ENCODE data around the gene FGF11. TPM values are rescaled to one million over a fixed set of nuclear protein-coding genes. Genes with fewer than 3 reads are reported as not detected.

FGF11 gene
- total RNA-seq (51.9 and 56.8 TPM in 2 replicates), polyA plus RNA-seq (50.4 and 63.6 TPM in 2 replicates)

DNA sequence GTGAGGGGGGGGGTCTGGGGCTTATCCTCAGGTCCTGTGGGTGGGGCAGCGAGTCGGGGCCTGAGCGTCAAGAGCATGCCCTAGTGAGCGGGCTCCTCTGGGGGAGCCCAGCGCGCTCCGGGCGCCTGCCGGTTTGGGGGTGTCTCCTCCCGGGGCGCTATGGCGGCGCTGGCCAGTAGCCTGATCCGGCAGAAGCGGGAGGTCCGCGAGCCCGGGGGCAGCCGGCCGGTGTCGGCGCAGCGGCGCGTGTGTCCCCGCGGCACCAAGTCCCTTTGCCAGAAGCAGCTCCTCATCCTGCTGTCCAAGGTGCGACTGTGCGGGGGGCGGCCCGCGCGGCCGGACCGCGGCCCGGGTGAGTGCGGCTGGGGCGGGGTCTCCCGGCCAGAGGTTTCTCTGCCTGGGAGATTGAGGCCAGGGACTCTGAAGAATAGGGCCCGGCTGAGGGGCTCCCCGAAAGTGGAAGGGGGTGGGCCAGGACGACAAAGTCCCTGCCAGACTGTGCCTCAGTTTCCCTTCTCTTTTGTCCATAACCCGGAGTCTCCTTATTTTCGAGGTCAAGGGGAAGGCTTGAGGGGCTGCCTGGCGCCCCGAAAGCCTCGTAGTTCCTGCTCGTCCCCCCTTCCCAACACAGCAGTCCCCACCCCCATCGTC is at the start of gene FGF11:
Gene FGF11 (plus strand): TSS at position 51 of the 651 bp plus-strand sequence. CDS start 109 bp downstream, at position 160.
- H3K27me3 ChIP-seq, result no peaks in the 10 kb centered on the region
- H3K4me1 ChIP-seq (ENCODE audit: low read depth), result peaks cover 24% of the 10 kb centered on the region
- H3K36me3 ChIP-seq, result no peaks in the 10 kb centered on the region
- no peaks in the 10 kb centered on the region for H3K9me3 ChIP-seq (ENCODE audit: low read depth)
- TF ChIP-seq, protein P1, sequence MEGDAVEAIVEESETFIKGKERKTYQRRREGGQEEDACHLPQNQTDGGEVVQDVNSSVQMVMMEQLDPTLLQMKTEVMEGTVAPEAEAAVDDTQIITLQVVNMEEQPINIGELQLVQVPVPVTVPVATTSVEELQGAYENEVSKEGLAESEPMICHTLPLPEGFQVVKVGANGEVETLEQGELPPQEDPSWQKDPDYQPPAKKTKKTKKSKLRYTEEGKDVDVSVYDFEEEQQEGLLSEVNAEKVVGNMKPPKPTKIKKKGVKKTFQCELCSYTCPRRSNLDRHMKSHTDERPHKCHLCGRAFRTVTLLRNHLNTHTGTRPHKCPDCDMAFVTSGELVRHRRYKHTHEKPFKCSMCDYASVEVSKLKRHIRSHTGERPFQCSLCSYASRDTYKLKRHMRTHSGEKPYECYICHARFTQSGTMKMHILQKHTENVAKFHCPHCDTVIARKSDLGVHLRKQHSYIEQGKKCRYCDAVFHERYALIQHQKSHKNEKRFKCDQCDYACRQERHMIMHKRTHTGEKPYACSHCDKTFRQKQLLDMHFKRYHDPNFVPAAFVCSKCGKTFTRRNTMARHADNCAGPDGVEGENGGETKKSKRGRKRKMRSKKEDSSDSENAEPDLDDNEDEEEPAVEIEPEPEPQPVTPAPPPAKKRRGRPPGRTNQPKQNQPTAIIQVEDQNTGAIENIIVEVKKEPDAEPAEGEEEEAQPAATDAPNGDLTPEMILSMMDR (IDR thresholded peaks at IDR 0.05; ENCODE audit: low read depth, low read length), result no peak
- H3K27ac ChIP-seq, result peak within 1 kb of the TSS; percentile 95
- H3K4me3 ChIP-seq, result peak within 1 kb of the TSS; percentile 64
- DNase-seq (ENCODE audit: low read depth in 1 of 2, low spot score in 1 of 2), result peak in 1 of 2 donors; percentile 47

DNA sequence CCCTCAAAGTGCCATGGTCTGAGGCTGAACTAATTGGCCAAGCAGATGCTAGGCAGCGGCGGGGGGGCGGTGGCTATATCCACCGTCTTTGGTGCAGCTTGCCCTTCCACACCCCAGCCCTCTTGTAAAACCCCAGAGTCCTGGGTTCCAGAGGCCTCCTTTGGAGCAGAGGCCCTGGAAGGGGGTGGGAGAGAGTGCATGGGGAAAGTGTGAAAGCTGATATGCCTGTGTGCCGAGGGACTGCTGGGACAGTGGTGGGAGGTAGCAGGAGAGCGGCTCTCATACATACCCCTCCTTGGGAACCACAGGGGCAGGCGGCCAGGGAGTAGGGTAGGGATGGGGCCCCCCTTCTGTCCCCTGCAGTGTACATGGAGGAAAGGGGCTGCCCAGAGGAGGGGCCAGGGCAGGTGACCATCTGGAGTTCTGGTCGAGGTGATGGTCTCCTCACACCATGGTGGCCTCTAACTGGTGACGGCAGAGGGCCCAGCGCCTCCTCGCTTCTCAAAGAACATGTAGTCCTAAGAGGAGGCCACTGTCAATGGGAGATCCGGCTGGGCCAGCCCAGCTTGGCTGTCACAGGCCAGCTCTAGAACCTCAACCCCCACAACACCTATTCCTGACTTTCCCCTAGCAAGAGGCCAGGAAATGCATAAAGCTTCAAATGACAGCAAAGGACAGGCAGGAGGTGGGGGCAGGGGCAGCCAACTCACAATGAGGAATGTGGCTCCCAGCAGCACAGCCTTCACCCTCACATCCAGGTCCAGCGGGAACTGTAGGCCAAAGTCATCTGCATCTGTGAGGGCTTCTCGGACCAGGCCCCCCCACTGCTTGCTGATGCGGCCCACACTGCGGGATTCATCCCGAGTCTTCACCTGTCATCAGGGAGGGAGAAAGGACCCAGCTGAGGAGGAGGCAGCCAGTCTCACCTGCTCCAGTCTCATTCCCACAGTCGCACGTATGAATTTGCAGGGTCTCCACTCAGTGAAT is 49.1 kb upstream of the FGF11 start:
- Histone ChIP-seq H3K4me3 (no peak overlapping the region), H3K36me3 (no peaks in the 10 kb centered on the region), H3K4me1 (ENCODE audit: low read depth) (peaks cover 4% of the 10 kb centered on the region), H3K9me3 (ENCODE audit: low read depth) (no peaks in the 10 kb centered on the region), H3K27ac (no peak overlapping the region), H3K27me3 (no peaks in the 10 kb centered on the region)
- DNase-seq (ENCODE audit: low read depth in 1 of 2, low spot score in 1 of 2), result no peak
- TF ChIP-seq, protein P1 (IDR thresholded peaks at IDR 0.05; ENCODE audit: low read depth, low read length), result no peak

DNA sequence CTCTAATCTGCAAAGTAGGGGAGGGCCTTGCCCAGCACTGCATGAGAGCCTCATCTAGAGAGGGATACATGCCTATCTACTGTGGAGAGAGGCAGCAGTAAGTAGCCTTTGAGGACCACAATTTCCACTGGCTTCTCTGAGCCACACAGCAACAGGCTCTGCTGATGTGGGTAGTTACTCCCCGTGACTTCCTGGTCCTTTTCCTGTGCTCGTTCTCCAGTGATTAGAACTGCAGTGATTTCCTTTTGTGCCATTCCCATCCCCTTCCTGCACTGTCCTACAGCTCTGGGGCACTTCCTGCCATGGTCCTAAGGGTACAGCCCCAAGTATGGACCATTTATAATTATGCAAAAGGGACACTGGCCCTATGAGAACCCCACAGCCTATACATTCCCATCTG is 48.0 kb upstream of the FGF11 start:
- H3K36me3 ChIP-seq, result no peaks in the 10 kb centered on the region
- H3K4me1 ChIP-seq (ENCODE audit: low read depth), result peaks cover 4% of the 10 kb centered on the region
- TF ChIP-seq, protein P1 (IDR thresholded peaks at IDR 0.05; ENCODE audit: low read depth, low read length), result no peak
- H3K27ac ChIP-seq, result no peak overlapping the region
- DNase-seq (ENCODE audit: low read depth in 1 of 2, low spot score in 1 of 2), result no peak
- no peaks in the 10 kb centered on the region for H3K9me3 ChIP-seq (ENCODE audit: low read depth)
- H3K27me3 ChIP-seq, result no peaks in the 10 kb centered on the region
- no peak overlapping the region for H3K4me3 ChIP-seq

DNA sequence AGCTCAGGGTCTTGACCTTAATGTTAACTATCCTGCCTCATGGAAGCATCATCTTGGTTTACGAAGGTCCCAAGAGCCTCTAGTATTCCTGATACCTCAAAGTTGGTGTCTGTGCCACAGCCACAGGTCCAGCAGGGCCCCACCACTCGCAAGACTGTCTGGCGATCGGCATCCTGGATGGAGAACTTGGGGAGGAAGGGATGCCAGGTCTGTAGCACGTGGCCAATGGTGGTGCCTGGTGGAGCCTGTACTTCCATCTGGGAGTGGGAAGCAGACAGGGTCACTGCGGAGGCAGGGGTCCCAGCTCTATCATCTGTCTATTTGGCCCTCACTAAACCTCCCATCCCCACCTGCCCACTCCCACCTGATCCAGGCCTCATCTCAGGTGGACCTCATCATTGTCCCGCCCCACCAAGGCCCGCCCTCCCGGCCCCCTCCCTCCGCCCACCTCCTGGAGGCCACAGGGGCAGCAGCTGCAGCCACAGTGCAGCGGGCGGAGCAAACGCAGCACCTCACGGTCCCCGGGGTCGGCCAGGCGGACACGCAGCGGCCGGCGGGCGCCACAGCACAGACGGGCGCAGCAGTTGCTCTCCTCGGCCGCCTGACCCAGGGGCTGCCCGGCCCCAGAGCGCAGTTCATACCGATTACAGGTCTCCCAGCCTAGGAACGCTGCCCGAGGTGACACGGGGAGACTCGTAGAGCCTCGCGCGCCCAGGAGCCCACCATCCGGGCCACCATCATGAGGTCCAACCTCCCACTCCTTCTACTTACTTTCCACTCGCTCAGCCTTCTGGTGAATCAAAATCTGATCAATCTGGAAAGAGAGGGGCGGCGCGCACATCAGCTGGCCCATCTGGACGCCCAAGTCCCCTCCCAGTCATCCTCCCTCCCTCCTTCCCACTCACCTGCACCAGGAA is 46.4 kb upstream of the FGF11 start:
- H3K4me1 ChIP-seq (ENCODE audit: low read depth), result peaks cover 4% of the 10 kb centered on the region
- H3K9me3 ChIP-seq (ENCODE audit: low read depth), result no peaks in the 10 kb centered on the region
- H3K4me3 ChIP-seq, result peak overlapping the region; percentile 74
- H3K36me3 ChIP-seq, result no peaks in the 10 kb centered on the region
- DNase-seq (ENCODE audit: low read depth in 1 of 2, low spot score in 1 of 2), result no peak
- TF ChIP-seq, protein P1 (IDR thresholded peaks at IDR 0.05; ENCODE audit: low read depth, low read length), result no peak
- H3K27ac ChIP-seq, result no peak overlapping the region
- H3K27me3 ChIP-seq, result no peaks in the 10 kb centered on the region
